ENCODE data around the gene FES. TPM values are rescaled to one million over a fixed set of nuclear protein-coding genes. Genes with fewer than 3 reads are reported as not detected.

Gene FES
- total and polyA plus RNA-seq, 5 donors from 2014 or later = 0.13 to 3.8 (median 0.13) TPM; not detected in 2

- Mint-ChIP-seq H3K27ac (peak overlapping the region in 1 of 3 donors; percentile 75), H3K4me1 (peaks cover 0 to 6% (median 2%) of the 10 kb centered on the region in 4 donors), H3K36me3 (peaks cover 37% of the 10 kb centered on the region)
These were observed 26.4 kb downstream of the FES start for GRCh38 chr15:90910441-90911301.

DNA sequence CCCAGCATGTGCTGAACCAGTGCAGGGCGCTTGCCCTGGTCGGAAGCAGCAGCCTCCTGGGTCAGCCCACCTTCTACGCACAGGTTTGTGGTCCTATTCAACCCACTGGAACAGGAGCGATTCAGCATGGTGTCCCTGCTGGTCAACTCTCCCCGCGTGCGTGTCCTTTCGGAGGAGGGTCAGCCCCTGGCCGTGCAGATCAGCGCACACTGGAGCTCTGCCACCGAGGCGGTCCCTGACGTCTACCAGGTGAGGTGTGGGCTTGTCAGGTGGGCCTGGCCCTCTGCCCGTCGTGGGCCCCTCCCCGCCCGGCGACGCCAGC is 27.0 kb downstream of the FES start:
- ATAC-seq (ENCODE audit: low read depth in 2 of 2) = no peak

More at GRCh38 chr15:90910441-90911301, 26.4 kb downstream of the FES start:
- Histone ChIP-seq H3K36me3 (ENCODE audit: control insufficient read depth, insufficient read depth, low read length) (peaks cover 90% of the 10 kb centered on the region), H3K4me1 (ENCODE audit: control insufficient read depth, insufficient read depth, low read length, poor library complexity, severe bottlenecking) (no peaks in the 10 kb centered on the region), H3K9me3 (ENCODE audit: control insufficient read depth in 2 of 2, low read length in 2 of 2) (no peaks in the 10 kb centered on the region), H3K4me3 (ENCODE audit: low read depth, low read length) (no peak overlapping the region), H3K27me3 (ENCODE audit: control insufficient read depth, insufficient read depth, low read length) (no peaks in the 10 kb centered on the region), H3K27ac (ENCODE audit: insufficient read depth, low read length, poor library complexity, severe bottlenecking) (no peak overlapping the region)
- Mint-ChIP-seq H3K27me3 (no peaks in the 10 kb centered on the region), H3K9me3 (peaks cover 0 to 1% (median 0%) of the 10 kb centered on the region in 7 donors), H3K4me3 (no peak overlapping the region)
- DNase-seq = no peak
- no peak for ATAC-seq (ENCODE audit: low read depth in 2 of 2)

DNA sequence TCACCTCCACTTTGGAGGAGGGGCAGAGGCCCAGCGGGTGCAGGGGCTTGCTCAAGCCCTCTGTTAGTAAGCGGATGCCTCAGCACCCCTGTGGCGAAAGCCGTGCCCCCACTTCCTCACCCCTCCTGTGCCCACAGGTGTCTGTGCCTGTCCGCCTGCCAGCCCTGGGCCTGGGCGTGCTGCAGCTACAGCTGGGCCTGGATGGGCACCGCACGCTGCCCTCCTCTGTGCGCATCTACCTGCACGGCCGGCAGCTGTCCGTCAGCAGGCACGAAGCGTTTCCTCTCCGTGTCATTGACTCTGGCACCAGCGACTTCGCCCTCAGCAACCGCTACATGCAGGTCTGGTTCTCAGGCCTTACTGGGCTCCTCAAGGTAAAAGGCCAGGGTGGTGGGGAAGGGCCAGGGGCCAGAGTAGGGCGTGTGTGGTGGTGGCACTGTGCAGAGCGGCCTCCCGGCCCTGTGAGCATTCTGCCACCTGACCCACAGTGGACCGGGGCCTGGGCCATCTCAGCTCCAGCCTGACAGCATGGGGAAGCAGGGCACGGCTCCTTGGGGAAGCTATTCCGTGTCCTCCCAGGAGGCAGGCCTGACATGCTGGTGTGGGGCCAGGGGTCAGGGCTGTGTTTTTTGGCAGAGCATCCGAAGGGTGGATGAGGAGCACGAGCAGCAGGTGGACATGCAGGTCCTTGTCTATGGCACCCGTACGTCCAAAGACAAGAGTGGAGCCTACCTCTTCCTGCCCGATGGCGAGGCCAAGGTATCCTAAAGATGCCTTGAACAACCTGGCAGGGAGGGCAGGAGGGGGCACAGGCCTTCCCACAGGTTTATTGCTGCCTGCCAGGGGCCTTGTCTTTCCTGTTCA is 27.8 kb downstream of the FES start:
- no peak overlapping the region for H3K27ac Mint-ChIP-seq
- H3K4me1 Mint-ChIP-seq = peaks cover 0 to 2% (median 0%) of the 10 kb centered on the region in 4 donors
- Histone ChIP-seq H3K4me3 (ENCODE audit: low read depth, low read length) (no peak overlapping the region), H3K27me3 (ENCODE audit: control insufficient read depth, insufficient read depth, low read length) (no peaks in the 10 kb centered on the region), H3K9me3 (ENCODE audit: control insufficient read depth in 2 of 2, low read length in 2 of 2) (no peaks in the 10 kb centered on the region), H3K36me3 (ENCODE audit: control insufficient read depth, insufficient read depth, low read length) (peaks cover 83% of the 10 kb centered on the region), H3K27ac (ENCODE audit: insufficient read depth, low read length, poor library complexity, severe bottlenecking) (no peak overlapping the region), H3K4me1 (ENCODE audit: control insufficient read depth, insufficient read depth, low read length, poor library complexity, severe bottlenecking) (no peaks in the 10 kb centered on the region)
- H3K27me3 Mint-ChIP-seq = no peaks in the 10 kb centered on the region
- ATAC-seq (ENCODE audit: low read depth in 2 of 2) = no peak
- H3K9me3 Mint-ChIP-seq = no peaks in the 10 kb centered on the region
- peaks cover 39% of the 10 kb centered on the region for H3K36me3 Mint-ChIP-seq
- H3K4me3 Mint-ChIP-seq = no peak overlapping the region
- no peak for DNase-seq

More for the DNA sequence above, 27.0 kb downstream of the FES start:
- Histone ChIP-seq H3K27ac (ENCODE audit: insufficient read depth, low read length, poor library complexity, severe bottlenecking) (no peak overlapping the region), H3K36me3 (ENCODE audit: control insufficient read depth, insufficient read depth, low read length) (peaks cover 86% of the 10 kb centered on the region), H3K9me3 (ENCODE audit: control insufficient read depth in 2 of 2, low read length in 2 of 2) (no peaks in the 10 kb centered on the region), H3K27me3 (ENCODE audit: control insufficient read depth, insufficient read depth, low read length) (no peaks in the 10 kb centered on the region), H3K4me3 (ENCODE audit: low read depth, low read length) (no peak overlapping the region), H3K4me1 (ENCODE audit: control insufficient read depth, insufficient read depth, low read length, poor library complexity, severe bottlenecking) (no peaks in the 10 kb centered on the region)
- DNase-seq = no peak
- no peaks in the 10 kb centered on the region for H3K27me3 Mint-ChIP-seq
- H3K36me3 Mint-ChIP-seq = peaks cover 35% of the 10 kb centered on the region
- H3K27ac Mint-ChIP-seq = no peak overlapping the region
- no peaks in the 10 kb centered on the region for H3K9me3 Mint-ChIP-seq
- H3K4me3 Mint-ChIP-seq = no peak overlapping the region
- H3K4me1 Mint-ChIP-seq = no peaks in the 10 kb centered on the region

GRCh38 chr15:90912770-90913075 is 28.4 kb downstream of the FES start:
- Mint-ChIP-seq H3K27me3 (no peaks in the 10 kb centered on the region), H3K9me3 (peaks cover 0 to 2% (median 0%) of the 10 kb centered on the region in 7 donors), H3K4me1 (peaks cover 0 to 2% (median 0%) of the 10 kb centered on the region in 4 donors), H3K36me3 (peaks cover 39% of the 10 kb centered on the region), H3K27ac (peak overlapping the region in 1 of 3 donors; percentile 38), H3K4me3 (no peak overlapping the region)
- Histone ChIP-seq H3K27ac (ENCODE audit: insufficient read depth, low read length, poor library complexity, severe bottlenecking) (no peak overlapping the region), H3K4me1 (ENCODE audit: control insufficient read depth, insufficient read depth, low read length, poor library complexity, severe bottlenecking) (no peaks in the 10 kb centered on the region), H3K4me3 (ENCODE audit: low read depth, low read length) (no peak overlapping the region), H3K27me3 (ENCODE audit: control insufficient read depth, insufficient read depth, low read length) (no peaks in the 10 kb centered on the region), H3K36me3 (ENCODE audit: control insufficient read depth, insufficient read depth, low read length) (peaks cover 82% of the 10 kb centered on the region), H3K9me3 (ENCODE audit: control insufficient read depth in 2 of 2, low read length in 2 of 2) (no peaks in the 10 kb centered on the region)
- no peak for DNase-seq
- no peak for ATAC-seq (ENCODE audit: low read depth in 2 of 2)

DNA sequence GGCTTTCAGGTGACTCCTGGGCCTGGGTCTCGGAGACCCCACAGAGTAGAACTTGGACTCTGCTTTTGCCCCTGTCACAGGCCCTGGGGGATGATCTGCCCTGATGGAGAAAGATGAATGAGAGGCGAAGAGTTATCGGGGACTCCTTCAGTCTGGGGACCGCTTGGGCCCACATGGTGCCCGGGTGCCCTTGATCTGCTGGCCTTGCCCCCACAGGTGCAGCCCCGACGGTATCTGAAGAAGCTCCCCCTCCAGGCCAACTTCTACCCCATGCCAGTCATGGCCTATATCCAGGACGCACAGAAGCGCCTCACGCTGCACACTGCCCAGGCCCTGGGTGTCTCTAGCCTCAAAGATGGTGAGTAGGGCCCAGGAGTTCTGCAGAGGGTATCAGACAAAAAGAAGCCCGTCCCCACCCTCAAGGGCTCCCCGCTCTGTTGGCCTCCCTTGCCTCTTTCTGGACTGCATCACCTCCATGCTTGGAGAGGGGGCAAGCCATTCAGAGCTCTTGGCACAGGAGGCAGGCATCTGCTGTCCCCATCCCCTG is 29.2 kb downstream of the FES start:
- Histone ChIP-seq H3K27me3 (ENCODE audit: control insufficient read depth, insufficient read depth, low read length) (no peaks in the 10 kb centered on the region), H3K36me3 (ENCODE audit: control insufficient read depth, insufficient read depth, low read length) (peaks cover 83% of the 10 kb centered on the region), H3K4me3 (ENCODE audit: low read depth, low read length) (no peak overlapping the region), H3K27ac (ENCODE audit: insufficient read depth, low read length, poor library complexity, severe bottlenecking) (no peak overlapping the region), H3K4me1 (ENCODE audit: control insufficient read depth, insufficient read depth, low read length, poor library complexity, severe bottlenecking) (no peaks in the 10 kb centered on the region), H3K9me3 (ENCODE audit: control insufficient read depth in 2 of 2, low read length in 2 of 2) (no peaks in the 10 kb centered on the region)
- peak overlapping the region in 1 of 3 donors; percentile 11 for H3K27ac Mint-ChIP-seq
- H3K4me3 Mint-ChIP-seq = no peak overlapping the region
- peaks cover 0 to 2% (median 0%) of the 10 kb centered on the region in 4 donors for H3K4me1 Mint-ChIP-seq
- H3K9me3 Mint-ChIP-seq = peaks cover 0 to 2% (median 0%) of the 10 kb centered on the region in 7 donors
- peaks cover 42% of the 10 kb centered on the region for H3K36me3 Mint-ChIP-seq
- H3K27me3 Mint-ChIP-seq = no peaks in the 10 kb centered on the region
- no peak for DNase-seq
- ATAC-seq (ENCODE audit: low read depth in 2 of 2) = no peak

DNA sequence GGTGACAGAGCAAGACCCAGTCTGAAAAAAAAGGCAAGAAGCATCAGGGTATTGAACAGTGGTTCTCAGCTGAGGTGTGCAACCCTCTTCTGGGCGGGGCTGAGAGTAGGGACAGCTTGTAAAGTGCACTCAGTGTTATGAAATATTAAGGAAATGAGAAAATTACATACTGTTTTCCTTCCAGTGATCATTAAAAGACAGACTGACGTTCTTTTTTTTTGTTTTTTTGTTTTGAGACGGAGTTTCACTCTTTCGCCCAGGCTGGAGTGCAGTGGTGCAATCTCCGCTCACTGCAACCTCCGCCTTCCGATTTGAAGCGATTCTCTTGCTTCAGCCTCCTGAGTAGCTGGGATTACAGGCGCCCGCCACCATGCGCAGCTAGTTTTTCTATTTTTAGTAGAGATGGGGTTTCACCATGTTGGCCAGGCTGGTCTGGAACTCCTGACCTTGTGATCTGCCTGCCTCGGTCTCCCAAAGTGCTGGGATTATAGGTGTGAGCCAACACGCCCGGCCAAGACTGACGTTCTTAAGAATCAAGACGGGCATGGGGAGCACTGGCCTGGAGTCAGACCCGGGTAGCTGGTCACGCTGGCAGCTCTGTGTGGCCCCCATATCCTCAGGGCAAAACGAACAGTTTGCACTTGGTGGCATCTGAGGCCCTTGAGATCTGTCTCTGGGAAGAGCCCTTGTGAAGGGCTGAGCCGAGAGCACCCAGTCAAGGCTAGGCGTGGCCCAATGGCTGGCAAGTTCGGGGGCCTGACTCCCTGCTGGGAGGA is 30.2 kb downstream of the FES start:
- Histone ChIP-seq H3K27me3 (ENCODE audit: control insufficient read depth, insufficient read depth, low read length) (no peaks in the 10 kb centered on the region), H3K27ac (ENCODE audit: insufficient read depth, low read length, poor library complexity, severe bottlenecking) (no peak overlapping the region), H3K4me1 (ENCODE audit: control insufficient read depth, insufficient read depth, low read length, poor library complexity, severe bottlenecking) (no peaks in the 10 kb centered on the region), H3K36me3 (ENCODE audit: control insufficient read depth, insufficient read depth, low read length) (peaks cover 84% of the 10 kb centered on the region), H3K9me3 (ENCODE audit: control insufficient read depth in 2 of 2, low read length in 2 of 2) (no peaks in the 10 kb centered on the region), H3K4me3 (ENCODE audit: low read depth, low read length) (no peak overlapping the region)
- Mint-ChIP-seq H3K27me3 (no peaks in the 10 kb centered on the region), H3K9me3 (peaks cover 0 to 2% (median 0%) of the 10 kb centered on the region in 7 donors), H3K27ac (no peak overlapping the region), H3K4me1 (peaks cover 0 to 2% (median 0%) of the 10 kb centered on the region in 4 donors), H3K36me3 (peaks cover 47% of the 10 kb centered on the region), H3K4me3 (no peak overlapping the region)
- ATAC-seq (ENCODE audit: low read depth in 2 of 2) = no peak
- DNase-seq = no peak

- H3K27me3 Mint-ChIP-seq = no peaks in the 10 kb centered on the region
- ATAC-seq (ENCODE audit: low read depth in 2 of 2) = no peak
- no peak overlapping the region for H3K4me3 ChIP-seq (ENCODE audit: low read depth, low read length)
- H3K4me1 Mint-ChIP-seq = peaks cover 0 to 2% (median 0%) of the 10 kb centered on the region in 4 donors
- H3K9me3 Mint-ChIP-seq = peaks cover 0 to 2% (median 0%) of the 10 kb centered on the region in 7 donors
- H3K27ac ChIP-seq (ENCODE audit: insufficient read depth, low read length, poor library complexity, severe bottlenecking) = no peak overlapping the region
- H3K4me3 Mint-ChIP-seq = no peak overlapping the region
- peaks cover 86% of the 10 kb centered on the region for H3K36me3 ChIP-seq (ENCODE audit: control insufficient read depth, insufficient read depth, low read length)
- no peaks in the 10 kb centered on the region for H3K9me3 ChIP-seq (ENCODE audit: control insufficient read depth in 2 of 2, low read length in 2 of 2)
- H3K27ac Mint-ChIP-seq = no peak overlapping the region
- H3K4me1 ChIP-seq (ENCODE audit: control insufficient read depth, insufficient read depth, low read length, poor library complexity, severe bottlenecking) = no peaks in the 10 kb centered on the region
- DNase-seq = no peak
- peaks cover 55% of the 10 kb centered on the region for H3K36me3 Mint-ChIP-seq
- H3K27me3 ChIP-seq (ENCODE audit: control insufficient read depth, insufficient read depth, low read length) = no peaks in the 10 kb centered on the region
These were observed 31.0 kb downstream of the FES start for GRCh38 chr15:90915216-90915807.
